T-cell (primary cell): ENCODE measurements around the gene SMLR1. TPM values are rescaled to one million over a fixed set of nuclear protein-coding genes. Genes with fewer than 3 reads are reported as not detected.

Experiments
- ATAC-seq, 4 experiments: fragments of 200-7000 bp in 3 of 4; fragments of 150-1000 bp in 1 of 4; cut with Tn5 transposase; replicated peaks in 1 of 4; 1 replicate in 3 of 4; 2 replicates in 1 of 4; pipeline ENCODE4 v1.10.0; 2021; ENCODE audit warnings: moderate library complexity in 3 of 4, mild to moderate bottlenecking in 2 of 4, moderate number of reproducible peaks in 1 of 4
- CTCF ChIA-PET, 2 donors: fragments of 300-600 bp; sonication (Branson Sonifier 250); formaldehyde crosslinking; loops; one replicate each; lab custom pipeline; 2022; ENCODE audit warnings: antibody characterized with exemption in 2 of 2; lab: Charles Lee
- POLR2A ChIA-PET, 2 donors: fragments of 300-600 bp; sonication (Branson Sonifier 250); formaldehyde crosslinking; loops; one replicate each; lab custom pipeline; 2022; ENCODE audit warnings: antibody characterized with exemption in 2 of 2; lab: Charles Lee
- DNase-seq, 35 experiments: peaks; one replicate each; pipeline versions ENCODE4 v3.0.0 to v3.0.0-alpha.2; 2013 to 2023
- H3K27ac ChIP-seq: one replicate; pipeline ENCODE4 v1.5.1; 2013; ENCODE audit warnings: low read length
- H3K27me3 ChIP-seq, 2 experiments: replicated peaks in 1 of 2; 1 replicate in 1 of 2; 2 replicates in 1 of 2; pipeline versions ENCODE4 v1.6.1 to v1.7.0; 2013; ENCODE audit warnings: low read length in 1 of 2, mixed read lengths in 1 of 2; ENCODE audit not compliant: control insufficient read depth in 2 of 2, insufficient read depth in 2 of 2; ENCODE audit errors: extremely low read depth in 1 of 2
- H3K36me3 ChIP-seq, 2 donors: 1 replicate in 1 of 2; 2 replicates in 1 of 2; pipeline versions ENCODE4 v1.6.1 to v1.7.0; 2013; ENCODE audit warnings: low read length in 1 of 2; ENCODE audit not compliant: control insufficient read depth in 2 of 2, insufficient read depth in 1 of 2; ENCODE audit errors: extremely low read depth in 1 of 2
- H3K4me1 ChIP-seq, 2 experiments: 1 replicate in 1 of 2; 2 replicates in 1 of 2; pipeline versions ENCODE4 v1.6.1 to v1.7.0; 2013; ENCODE audit warnings: low read length in 2 of 2, mixed read lengths in 1 of 2; ENCODE audit not compliant: insufficient read depth in 2 of 2, control insufficient read depth in 1 of 2; ENCODE audit errors: extremely low read depth in 1 of 2
- H3K4me3 ChIP-seq, 2 donors: 1 replicate in 1 of 2; 2 replicates in 1 of 2; pipeline versions ENCODE4 v1.5.1 to v1.7.0; 2013; ENCODE audit warnings: mild to moderate bottlenecking in 2 of 2, low read length in 1 of 2, moderate library complexity in 1 of 2; ENCODE audit not compliant: control insufficient read depth in 1 of 2; ENCODE audit errors: extremely low read depth in 1 of 2
- H3K9me3 ChIP-seq: 2 replicates; pipeline ENCODE4 v1.7.0; 2013
- H3K27ac Mint-ChIP-seq, 2 donors: one replicate each; pipeline ENCODE4 v1.8.0; 2020 to 2021; ENCODE audit warnings: mild to moderate bottlenecking in 2 of 2, mixed read lengths in 2 of 2
- H3K27me3 Mint-ChIP-seq, 2 donors: one replicate each; pipeline ENCODE4 v1.8.0; 2021 to 2022; ENCODE audit warnings: mixed read lengths in 2 of 2
- H3K36me3 Mint-ChIP-seq: one replicate; pipeline ENCODE4 v1.8.0; 2021; ENCODE audit warnings: mixed read lengths
- H3K4me1 Mint-ChIP-seq, 3 donors: one replicate each; pipeline ENCODE4 v1.8.0; 2020 to 2022; ENCODE audit warnings: mixed read lengths in 3 of 3, mild to moderate bottlenecking in 1 of 3
- H3K4me3 Mint-ChIP-seq, 3 donors: one replicate each; pipeline ENCODE4 v1.8.0; 2020 to 2022; ENCODE audit warnings: mild to moderate bottlenecking in 3 of 3, mixed read lengths in 3 of 3, moderate library complexity in 3 of 3
- H3K9me3 Mint-ChIP-seq, 3 donors: one replicate each; pipeline ENCODE4 v1.8.0; 2020 to 2022; ENCODE audit warnings: mixed read lengths in 3 of 3
- WGBS: methylation state at CpG from one replicate; pipeline ENCODE4 v1.1.5; 2013; ENCODE audit warnings: missing lambda C conversion rate; ENCODE audit not compliant: insufficient coverage; 5-methylcytosine and 5-hydroxymethylcytosine counted together
- total RNA-seq, 35 experiments: library from RNA in 6 of 35; stranded (reverse) in 6 of 35; fragments of 120-200 nt in 1 of 35; gene quantifications; one replicate each; pipeline versions ENCODE4 v1.2.1 to v1.2.4 and lab custom pipeline; 2013 to 2026

The SMLR1 gene
- total RNA-seq, 5 donors from 2014 or later (not counting 1 experiment from before 2014, with no cell fraction given), result not detected

GRCh38 chr6:130839379-130839778 is 12.2 kb downstream of the SMLR1 start:
- H3K27ac Mint-ChIP-seq, result no peak overlapping the region
- Histone ChIP-seq H3K27ac (no peak overlapping the region), H3K4me3 (no peak overlapping the region), H3K36me3 (no peaks in the 10 kb centered on the region), H3K9me3 (no peaks in the 10 kb centered on the region), H3K27me3 (no peaks in the 10 kb centered on the region), H3K4me1 (no peaks in the 10 kb centered on the region)
- no peaks in the 10 kb centered on the region for H3K36me3 Mint-ChIP-seq
- no CpG with 5 or more reads among the region's 2 CpGs for WGBS
- POLR2A ChIA-PET, result no interaction called here
- H3K4me1 Mint-ChIP-seq, result peaks cover 0 to 4% (median 0%) of the 10 kb centered on the region in 3 donors
- DNase-seq (no peak), ATAC-seq (no peak)
- CTCF ChIA-PET, result interaction anchor here in 1 of 2 donors (0.7 kb wide), 1 partner anchor 1393 kb away, joined by 3 read pairs; no protein-coding TSS in a partner anchor
- H3K9me3 Mint-ChIP-seq, result no peaks in the 10 kb centered on the region
- H3K4me3 Mint-ChIP-seq, result no peak overlapping the region
- H3K27me3 Mint-ChIP-seq, result no peaks in the 10 kb centered on the region

- H3K27ac Mint-ChIP-seq, result no peak overlapping the region
- no peak for ATAC-seq
- H3K27me3 Mint-ChIP-seq, result no peaks in the 10 kb centered on the region
- Histone ChIP-seq H3K9me3 (no peaks in the 10 kb centered on the region), H3K27ac (no peak overlapping the region), H3K4me3 (no peak overlapping the region), H3K4me1 (no peaks in the 10 kb centered on the region), H3K36me3 (no peaks in the 10 kb centered on the region), H3K27me3 (no peaks in the 10 kb centered on the region)
- POLR2A ChIA-PET, result no interaction called here
- DNase-seq, result no peak
- no CpG with 5 or more reads among the region's 2 CpGs for WGBS
- H3K4me1 Mint-ChIP-seq, result peaks cover 0 to 4% (median 0%) of the 10 kb centered on the region in 3 donors
- no peaks in the 10 kb centered on the region for H3K36me3 Mint-ChIP-seq
- CTCF ChIA-PET, result no interaction called here
- no peak overlapping the region for H3K4me3 Mint-ChIP-seq
- no peaks in the 10 kb centered on the region for H3K9me3 Mint-ChIP-seq
These were observed 12.8 kb downstream of the SMLR1 start for GRCh38 chr6:130840050-130840449.

DNA sequence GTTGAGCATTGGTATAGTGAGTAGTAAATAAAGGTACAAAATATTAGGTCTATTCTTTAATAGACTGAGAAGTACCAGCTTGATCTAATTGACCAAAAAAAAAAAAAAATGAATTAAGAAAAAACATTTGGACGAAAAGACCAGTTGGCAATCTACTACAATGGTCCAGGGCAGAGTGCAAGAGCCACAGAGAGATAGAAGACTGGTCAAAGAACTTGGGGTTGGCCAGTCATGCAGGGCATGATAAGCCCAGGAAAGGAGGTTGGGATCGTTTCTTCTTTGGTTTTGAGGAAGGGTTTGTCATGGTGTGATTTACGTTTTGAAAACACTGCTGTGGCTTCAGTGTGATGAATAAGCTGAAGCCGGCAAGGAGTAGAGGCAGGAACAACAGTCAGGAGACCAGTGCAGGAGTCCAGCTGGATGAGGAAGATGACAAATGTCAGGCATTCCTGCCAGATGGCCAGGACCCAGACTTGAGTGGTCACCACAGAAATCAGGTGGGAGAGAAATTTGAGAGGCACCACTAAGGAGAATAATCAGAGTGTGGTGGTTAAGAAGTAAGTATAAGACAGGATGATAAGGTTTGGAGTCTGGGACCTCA is 14.0 kb downstream of the SMLR1 start:
- 65% methylated on average over 4 of the region's 4 CpGs for WGBS
- DNase-seq (no peak), ATAC-seq (no peak)
- H3K4me3 ChIP-seq, result no peak overlapping the region
- H3K4me3 Mint-ChIP-seq, result no peak overlapping the region
- H3K9me3 ChIP-seq, result no peaks in the 10 kb centered on the region
- no peak overlapping the region for H3K27ac ChIP-seq
- H3K36me3 ChIP-seq, result no peaks in the 10 kb centered on the region
- POLR2A ChIA-PET, result interaction anchor here in 1 of 2 donors (0.6 kb wide), 1 partner anchor 532 kb away, joined by 5 read pairs; no protein-coding TSS in a partner anchor
- no peaks in the 10 kb centered on the region for H3K27me3 Mint-ChIP-seq
- no peaks in the 10 kb centered on the region for H3K27me3 ChIP-seq
- no peaks in the 10 kb centered on the region for H3K36me3 Mint-ChIP-seq
- CTCF ChIA-PET, result interaction anchor here in 1 of 2 donors (0.6 kb wide), 1 partner anchor 756 kb away, joined by 5 read pairs; no protein-coding TSS in a partner anchor
- H3K4me1 ChIP-seq, result no peaks in the 10 kb centered on the region
- peaks cover 0 to 4% (median 0%) of the 10 kb centered on the region in 3 donors for H3K4me1 Mint-ChIP-seq
- no peak overlapping the region for H3K27ac Mint-ChIP-seq
- no peaks in the 10 kb centered on the region for H3K9me3 Mint-ChIP-seq

DNA sequence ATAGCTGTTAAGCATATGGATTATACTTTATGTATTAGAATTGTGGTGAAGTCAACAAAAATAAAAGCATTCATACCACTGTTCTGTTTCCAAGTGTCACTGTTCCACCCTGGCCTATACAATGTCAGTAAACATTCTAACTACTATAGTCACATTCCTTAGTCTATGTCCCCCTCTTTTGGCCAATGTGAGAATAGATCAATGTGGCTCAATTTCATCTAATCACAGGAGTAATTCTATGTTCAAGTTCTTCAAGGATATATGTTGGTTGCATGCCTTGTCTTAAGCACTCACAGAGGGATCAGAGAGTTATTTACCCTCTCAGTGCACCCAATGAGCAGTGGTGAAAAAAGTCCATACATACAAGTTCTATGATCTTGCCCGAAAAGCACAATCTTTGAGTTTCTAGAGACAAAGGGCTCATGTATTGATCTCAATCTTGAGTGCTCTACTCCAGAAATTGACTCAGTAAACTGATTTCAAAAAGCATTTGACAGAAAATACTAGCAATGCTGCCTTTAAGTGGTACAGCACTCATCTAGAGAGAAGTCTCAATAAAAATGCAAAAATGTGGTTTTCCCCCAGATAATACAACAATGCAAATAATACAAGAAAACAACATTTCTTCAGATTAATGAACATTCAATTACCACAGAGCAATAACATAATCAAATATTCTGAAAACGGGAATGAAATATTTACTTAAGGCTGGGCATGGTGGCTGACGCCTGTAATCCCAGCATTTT is 16.5 kb downstream of the SMLR1 start:
- peak in 2 of 35 experiments; percentile 44 to 77 for DNase-seq
- H3K4me3 ChIP-seq, result no peak overlapping the region
- no peaks in the 10 kb centered on the region for H3K9me3 ChIP-seq
- H3K36me3 ChIP-seq, result no peaks in the 10 kb centered on the region
- Mint-ChIP-seq H3K9me3 (no peaks in the 10 kb centered on the region), H3K36me3 (no peaks in the 10 kb centered on the region), H3K27me3 (no peaks in the 10 kb centered on the region), H3K4me1 (peaks cover 0 to 5% (median 2%) of the 10 kb centered on the region in 3 donors), H3K4me3 (no peak overlapping the region), H3K27ac (no peak overlapping the region)
- H3K27ac ChIP-seq, result no peak overlapping the region
- peak; percentile 60 to 78 (median 72) for ATAC-seq
- peaks cover 0 to under 1% of the 10 kb centered on the region in 2 experiments for H3K4me1 ChIP-seq
- WGBS, result 63% methylated on average over 2 of the region's 3 CpGs
- POLR2A ChIA-PET, result interaction anchor here in 1 of 2 donors (0.5 kb wide), 1 partner anchor 640 kb away, joined by 3 read pairs; no protein-coding TSS in a partner anchor
- no peaks in the 10 kb centered on the region for H3K27me3 ChIP-seq
- CTCF ChIA-PET, result interaction anchor here (0.6 to 1.7 kb wide), 19 partner anchors 8 to 1246 kb away, joined by 3 to 8 read pairs (median 3); no protein-coding TSS in a partner anchor

DNA sequence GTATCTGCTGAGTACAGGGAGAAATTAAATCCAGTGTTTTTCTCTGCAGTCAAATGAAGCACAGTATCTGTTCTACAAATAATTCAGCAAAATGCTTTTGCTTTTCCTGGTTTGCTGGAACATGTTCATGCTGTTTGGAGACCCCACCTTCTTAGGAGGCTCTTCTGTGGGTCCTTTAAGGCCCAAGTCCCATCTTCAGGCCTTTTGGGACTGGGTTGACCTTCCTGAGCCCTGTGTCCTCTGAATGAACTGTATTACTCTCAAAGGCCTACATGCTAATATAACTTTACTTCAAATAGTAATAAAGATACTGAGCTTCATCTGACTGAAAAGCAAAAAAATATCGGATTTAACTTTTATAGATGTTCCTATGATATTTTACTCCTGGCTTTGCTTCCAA is 19.3 kb downstream of the SMLR1 start:
- Histone ChIP-seq H3K9me3 (no peaks in the 10 kb centered on the region), H3K36me3 (no peaks in the 10 kb centered on the region), H3K27ac (no peak overlapping the region), H3K27me3 (no peaks in the 10 kb centered on the region), H3K4me1 (peaks cover 2 to 3% of the 10 kb centered on the region in 2 experiments), H3K4me3 (no peak overlapping the region)
- ATAC-seq (no peak), DNase-seq (no peak)
- Mint-ChIP-seq H3K4me3 (no peak overlapping the region), H3K9me3 (no peaks in the 10 kb centered on the region), H3K4me1 (peaks cover 0 to 12% (median 4%) of the 10 kb centered on the region in 3 donors), H3K27me3 (no peaks in the 10 kb centered on the region), H3K27ac (no peak overlapping the region), H3K36me3 (no peaks in the 10 kb centered on the region)
- no CpG with 5 or more reads among the region's 1 CpG for WGBS
- CTCF ChIA-PET, result interaction anchor here in 1 of 2 donors (0.6 to 1.6 kb wide), 2 partner anchors 24 to 525 kb away, joined by 3 to 4 read pairs; no protein-coding TSS in a partner anchor
- POLR2A ChIA-PET, result no interaction called here
